GM19043 (cell line): ENCODE data around the gene SERTAD1.
"Not testable (repeated sequence)": the region's sequence is repeated elsewhere in the genome, so short reads cannot be mapped to it uniquely, and the experiment has no call there.

Experiments
- ATAC-seq: cut with Tn5 transposase; IDR thresholded peaks from one replicate; pipeline ENCODE4 v1.9.1; 2021; ENCODE audit warnings: low read depth; ENCODE audit not compliant: unreplicated experiment

Gene SERTAD1

DNA sequence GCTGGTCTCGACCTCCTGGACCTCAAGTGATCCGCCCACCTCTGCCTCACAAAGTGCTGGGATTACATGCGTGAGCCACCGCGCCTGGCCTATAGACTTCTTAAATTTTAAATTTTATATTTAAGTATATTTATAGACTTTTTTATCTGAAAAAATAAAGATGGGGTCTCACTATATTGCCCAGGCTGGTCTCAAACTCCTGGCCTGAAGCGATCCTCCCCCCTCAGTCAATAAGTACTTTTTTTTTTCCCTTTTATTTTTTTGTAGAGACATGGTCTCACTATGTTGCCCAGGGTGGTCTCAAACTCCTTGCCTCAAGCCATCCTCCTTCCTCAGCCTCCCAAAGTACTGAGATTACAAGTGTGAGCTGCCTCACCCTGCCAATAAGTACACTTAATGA lies 1.9 kb downstream of the SERTAD1 start:
- no peak for ATAC-seq

DNA sequence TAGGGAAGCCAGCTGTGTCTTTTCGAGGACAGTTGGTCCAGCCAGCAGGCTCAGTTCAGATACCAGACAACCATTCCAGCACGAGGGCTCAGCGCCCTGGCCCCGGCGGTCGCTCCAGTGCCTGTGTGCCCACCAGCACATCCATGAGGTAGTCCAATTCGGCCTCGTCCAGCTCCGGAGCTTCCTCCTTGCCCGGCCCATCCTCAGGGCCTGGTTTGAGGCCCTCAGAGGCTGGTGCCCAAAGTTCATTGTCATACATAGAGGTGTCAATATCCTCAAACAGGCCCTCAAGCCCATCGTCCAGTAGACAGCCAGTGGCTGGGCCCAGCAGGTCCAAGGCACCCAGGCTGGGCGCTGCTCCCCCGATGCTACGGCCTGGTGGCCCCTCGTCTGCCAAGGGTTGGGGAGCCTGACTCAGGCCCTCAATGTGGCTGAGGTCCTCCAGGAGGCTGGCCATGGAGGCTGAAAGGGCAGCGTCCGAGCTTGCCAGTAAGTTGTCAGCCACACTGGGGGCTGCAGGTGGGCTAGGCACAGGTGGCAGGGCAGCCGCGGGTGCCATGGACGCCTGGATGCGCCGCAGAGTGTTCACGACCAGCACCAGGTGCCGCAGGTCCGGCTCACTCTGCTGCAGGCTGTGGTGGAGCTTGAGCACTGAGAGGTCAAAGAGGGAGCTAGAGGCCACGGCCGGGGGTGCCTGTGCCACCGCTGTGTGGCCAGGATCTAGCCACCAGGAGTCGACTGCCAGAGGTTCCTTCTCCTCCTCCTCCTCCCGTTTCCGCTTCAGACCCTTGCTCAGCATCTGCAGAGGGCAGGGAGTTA lies 2.8 kb downstream of the SERTAD1 start:
- no peak for ATAC-seq

DNA sequence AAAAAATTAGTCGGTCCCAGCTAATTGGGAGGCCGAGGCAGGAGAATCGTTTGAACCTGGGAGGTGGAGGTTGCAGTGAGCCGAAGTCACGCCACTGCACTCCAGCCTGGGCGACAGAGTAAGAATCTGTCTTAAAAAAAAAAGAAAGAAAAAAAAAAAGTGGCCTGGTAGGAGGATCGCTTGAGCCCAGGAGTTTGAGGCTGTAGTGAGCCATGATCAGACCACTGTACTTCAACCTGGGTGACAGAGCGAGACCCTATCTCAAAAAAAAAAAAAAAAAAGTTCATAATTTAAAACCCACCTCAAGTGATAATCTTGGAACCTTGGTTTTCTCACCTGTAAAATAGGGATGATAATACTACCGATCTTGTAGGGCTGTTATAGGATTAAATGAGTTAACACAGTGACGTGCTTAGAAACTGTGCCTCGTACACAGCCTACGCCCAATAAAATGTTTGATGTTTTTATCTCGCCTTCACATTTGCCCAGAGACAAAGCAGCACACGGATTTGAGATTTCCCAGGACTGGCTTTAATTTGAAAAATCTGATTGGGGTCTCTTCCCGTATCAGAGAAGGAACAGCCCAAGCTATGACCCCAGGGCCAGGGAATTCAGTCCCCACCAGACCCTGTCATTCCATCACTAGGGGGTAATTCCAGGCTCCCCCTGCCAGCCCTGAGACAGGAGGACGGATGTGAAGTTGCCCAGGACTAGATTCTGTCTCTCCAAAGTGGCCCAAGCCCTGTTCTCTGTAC lies 3.6 kb downstream of the SERTAD1 start:
- no peak for ATAC-seq

DNA sequence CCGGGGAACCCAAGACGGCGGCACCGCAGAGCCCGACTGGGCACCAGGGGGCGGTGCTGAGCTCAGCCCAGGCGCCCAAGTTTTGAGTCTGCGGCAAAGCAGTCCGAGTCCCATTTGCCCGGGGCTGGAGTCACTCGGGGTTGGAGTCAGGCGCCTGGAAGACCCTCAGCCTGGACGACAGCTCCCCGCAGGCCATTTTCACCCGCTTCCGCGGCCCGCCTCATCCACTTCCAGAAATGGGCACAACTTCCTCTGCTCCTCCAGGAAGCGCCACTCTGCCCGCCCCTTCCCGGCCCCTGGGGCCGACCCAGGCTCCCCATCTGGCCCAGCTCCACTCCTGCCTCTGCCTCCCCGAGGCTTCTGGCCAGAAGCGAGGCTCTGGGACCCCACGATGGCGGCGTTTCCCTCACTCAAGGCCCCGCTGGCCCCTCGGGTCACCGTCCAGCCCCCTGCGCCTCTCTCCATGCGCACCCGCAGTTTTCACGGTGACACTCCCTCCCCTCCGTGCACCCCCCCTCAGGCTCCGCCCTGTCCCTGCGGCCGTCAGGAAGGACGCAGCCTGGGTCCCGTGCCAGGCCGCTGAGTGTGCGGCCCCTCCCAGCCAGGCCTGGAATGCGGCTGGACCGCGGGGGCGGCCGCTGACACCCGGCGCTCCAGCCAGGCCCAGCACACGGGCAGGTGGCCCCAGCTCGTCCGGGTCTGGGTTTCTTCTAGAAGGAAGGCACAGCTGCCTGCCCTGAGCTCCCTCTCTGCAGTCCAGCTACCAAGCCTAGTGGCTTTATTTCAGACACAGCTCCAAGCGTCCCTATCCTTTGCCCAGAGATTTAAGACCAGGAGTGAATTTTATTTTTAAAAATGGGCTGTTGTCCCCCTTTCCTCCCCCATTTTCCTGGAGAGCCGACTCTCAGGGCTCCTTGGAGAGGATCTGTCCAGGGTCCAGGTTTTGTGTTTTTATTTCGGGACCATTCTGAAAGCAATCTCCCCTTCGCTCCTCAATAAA lies 4.7 kb downstream of the SERTAD1 start:
- ATAC-seq = no peak

DNA sequence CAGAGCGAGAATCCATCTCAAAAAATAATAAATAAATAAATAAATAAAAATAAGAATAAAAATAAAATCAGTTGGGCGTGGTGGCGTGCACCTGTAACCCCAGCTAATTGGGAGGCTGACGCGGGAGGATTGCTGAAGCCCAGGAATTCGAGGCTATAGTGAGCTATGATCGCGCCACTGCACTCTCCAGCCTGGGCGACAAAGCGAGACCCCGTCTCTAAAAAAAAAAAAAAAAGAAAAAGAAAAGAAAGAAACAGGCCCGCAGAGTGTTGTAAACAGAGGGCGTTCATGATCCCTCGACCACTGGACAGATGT lies 5.4 kb downstream of the SERTAD1 start:
- no peak for ATAC-seq

DNA sequence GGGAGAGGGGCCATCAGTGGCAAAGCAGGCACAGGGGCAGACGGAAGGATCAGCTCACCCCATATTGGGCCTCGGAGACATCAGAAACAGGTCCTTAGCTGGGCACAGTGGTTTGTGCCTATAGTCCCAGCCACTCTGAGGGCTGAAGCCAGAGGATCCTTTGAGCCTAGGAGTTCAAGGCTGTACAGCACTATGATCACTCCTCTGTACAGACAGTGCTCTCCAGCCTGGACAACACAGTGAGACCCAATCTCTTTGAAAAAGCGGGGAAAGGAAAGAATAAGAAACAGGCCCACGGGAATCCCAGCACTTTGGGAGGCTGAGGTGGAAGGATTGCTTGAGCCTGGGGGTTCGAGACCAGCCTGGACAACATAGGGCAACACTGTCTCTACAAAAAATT lies 6.0 kb downstream of the SERTAD1 start:
- ATAC-seq = no peak

DNA sequence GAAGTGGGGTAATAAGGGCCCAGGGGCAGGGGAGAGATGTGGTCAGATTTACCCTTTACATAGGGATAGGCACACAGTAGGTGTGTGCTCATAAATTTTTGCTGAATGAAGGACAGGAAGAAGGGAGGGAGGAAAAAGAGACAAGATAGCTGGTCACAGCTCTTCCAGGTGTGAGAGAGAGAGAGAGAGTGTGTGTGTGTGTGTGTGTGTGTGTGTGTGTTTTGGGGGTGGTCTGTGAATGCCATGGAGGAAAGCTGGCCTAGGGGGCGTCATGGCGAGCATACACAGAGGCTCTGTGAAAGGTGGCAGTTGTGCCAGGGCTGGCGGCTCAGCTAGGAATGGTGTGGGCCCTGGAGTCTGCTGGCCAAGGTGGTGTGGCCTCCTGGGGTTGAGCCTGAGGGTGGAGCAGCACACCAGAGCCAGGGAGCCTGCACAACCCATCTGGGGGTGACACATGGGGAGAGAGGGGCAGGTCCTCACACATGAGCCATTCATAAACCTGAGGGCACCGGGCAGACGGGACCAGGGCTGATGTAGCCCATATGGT lies 6.7 kb downstream of the SERTAD1 start:
- no peak for ATAC-seq

DNA sequence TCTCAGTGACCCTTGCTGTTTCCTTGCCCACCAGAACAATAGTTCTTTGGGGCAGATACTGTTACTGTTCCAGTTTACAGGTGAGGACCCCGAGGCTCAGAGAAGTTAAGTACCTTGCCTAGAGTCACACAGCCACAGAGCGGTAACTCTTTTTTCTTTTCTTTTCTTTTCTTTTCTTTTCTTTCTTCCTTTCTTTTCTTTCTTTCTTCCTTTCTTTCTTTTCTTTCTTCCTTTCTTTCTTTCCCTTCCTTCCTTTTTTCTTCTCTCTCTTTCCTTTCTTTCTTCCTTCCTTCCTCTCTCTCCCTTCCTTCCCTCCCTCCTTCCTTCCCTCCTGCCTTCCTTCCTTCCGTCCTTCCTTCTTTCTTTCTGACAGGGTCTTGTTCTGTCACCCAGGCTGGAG lies 7.8 kb downstream of the SERTAD1 start:
- no peak for ATAC-seq

DNA sequence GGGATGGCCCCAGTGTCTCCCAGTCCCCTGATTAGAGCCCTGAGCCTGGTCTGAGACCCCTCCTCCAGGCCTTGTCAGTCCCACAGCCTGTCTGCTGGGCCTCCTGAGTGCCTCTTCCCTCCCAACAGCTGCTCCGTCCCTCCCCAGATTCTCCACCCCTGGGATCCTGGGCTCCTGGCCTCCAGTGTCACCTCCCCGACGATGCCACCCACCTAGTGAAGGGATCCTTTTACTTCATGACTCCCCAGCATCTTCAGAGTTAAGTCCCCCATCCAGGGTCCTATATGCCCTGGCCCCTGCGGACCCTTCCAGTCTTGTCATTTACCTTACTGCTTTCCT lies 8.2 kb downstream of the SERTAD1 start:
- ATAC-seq = no peak

DNA sequence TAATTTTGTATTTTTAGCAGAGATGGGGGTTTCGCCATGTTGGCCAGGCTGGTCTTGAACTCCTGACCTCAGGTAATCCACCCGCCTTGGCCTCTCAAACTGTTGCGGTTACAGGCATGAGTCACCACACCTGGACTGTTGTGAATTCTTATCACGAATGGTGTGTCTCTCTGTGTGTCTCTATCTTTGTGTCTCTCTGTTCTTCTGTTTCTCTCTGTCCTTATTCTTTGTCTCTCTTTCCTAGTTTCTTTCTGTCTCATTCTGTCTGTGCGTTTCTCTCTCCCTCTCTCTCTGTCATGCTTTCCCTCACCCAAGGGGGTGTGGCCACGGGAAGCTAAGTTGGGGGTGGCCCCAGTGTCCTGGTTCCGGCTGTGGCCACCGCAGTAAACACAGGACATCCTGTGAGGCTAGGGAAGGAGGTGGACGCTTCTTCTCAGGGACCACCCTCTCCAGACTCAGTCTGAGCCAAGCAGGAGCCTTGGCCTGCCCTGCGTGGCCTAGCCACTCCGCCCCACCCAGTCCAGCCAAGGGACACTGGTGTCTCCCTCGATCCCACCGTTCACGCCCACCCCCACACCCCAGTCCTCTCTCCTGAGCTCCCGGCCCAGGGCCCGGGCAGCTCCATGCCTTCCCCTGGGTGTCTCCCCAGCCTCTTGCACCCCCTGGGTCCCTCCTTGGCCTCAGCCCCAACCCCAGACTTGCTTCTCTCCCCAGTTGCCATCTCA lies 8.7 kb downstream of the SERTAD1 start:
- no peak for ATAC-seq

DNA sequence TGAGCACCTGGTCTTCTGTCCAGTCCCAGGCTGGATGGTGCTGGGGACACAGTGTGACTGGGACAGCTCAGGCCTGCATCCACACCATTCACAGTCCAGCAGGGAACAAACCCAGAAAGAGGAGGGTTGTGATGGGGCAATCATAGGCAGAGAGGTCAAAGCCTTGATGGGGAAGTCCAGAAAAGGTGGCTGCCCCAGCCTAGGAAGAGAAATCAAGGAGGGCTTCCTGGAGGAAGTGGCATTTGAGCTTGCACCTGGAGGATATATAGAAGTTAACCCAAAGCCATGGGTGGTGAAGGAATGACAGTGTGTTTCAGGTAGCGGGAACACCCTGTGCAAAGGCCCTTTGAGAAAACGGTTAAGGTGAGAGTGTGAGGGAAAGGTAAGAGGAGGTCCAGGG lies 10.0 kb downstream of the SERTAD1 start:
- ATAC-seq = no peak

DNA sequence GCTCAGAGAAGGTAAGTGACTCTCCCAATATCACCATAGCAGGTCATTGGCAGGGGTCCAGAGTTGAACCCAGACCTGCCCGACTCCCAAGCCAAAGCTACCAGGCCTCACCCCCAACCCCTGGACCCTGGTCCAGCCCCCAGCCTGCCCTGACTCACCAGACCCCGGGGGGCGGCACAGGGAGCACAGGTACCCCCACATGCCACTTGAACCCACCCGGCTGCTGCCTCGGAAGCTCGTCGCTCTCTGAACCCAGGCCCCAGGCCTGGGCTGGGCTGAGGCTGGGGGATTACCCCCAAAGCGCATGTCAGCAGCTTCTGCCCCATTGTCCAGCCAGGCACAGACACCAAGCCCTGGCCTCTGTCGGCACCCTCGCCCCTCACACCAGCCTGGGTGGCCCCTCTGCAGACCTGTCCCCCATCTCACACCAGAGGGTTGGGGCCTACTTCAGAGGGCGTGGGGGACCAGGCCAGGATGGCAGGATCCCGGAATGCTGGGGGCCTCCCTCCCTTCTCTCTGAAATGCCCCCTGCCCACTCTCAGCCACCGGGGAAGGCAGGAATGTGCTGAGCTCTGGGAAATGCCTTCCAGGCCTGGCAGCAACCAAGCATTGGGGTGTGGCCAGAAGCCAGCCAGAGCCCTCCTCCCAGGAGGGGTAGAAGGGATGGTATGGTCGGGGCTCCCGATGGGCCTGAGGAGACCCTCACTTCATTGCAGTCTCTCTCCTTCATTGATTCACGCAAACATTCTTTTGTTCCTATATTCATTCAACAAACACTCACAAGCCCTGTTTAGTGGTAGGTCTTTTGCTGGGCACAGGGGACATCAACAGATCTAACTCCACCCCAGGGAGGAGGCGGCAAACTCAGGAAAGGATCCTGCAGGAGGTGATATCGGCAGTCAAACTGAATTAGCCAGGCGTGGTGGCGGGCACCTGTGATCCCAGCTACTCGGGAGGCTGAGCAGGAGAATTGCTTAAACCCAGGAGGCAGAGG lies 11.0 kb downstream of the SERTAD1 start:
- ATAC-seq = no peak

DNA sequence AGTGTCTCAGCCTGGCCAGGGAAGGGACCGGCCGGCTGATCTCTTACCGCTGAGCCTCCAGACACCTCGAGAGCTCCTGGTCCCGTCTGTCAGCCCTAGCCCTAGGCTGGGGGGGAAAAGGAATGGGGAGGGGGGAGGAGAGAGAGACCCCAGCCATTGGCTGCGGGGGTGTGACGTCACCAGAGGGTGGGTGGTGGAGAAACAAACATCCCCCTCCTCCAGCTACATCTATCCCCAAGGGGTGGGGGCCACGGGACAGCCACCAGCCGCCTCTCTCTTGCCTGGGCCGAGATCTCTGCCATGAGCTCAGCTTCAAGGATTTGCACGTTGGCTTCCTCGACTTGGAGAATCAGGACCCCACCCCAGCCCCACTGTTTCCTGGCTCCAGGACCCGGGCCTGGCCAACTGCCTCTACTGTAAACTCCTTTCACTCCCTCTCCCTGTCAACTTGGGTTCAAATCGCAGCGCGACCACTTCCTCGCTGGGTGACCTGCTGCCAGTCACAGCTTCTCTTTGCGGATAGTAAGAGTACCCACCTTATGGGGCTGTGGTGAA lies 12.4 kb downstream of the SERTAD1 start, which contains the start of gene PRX:
PRX (minus strand) TSS at position 88 of the 555 bp plus-strand sequence. CDS start 5,446 bp downstream, outside the sequence.
- ATAC-seq = no peak

DNA sequence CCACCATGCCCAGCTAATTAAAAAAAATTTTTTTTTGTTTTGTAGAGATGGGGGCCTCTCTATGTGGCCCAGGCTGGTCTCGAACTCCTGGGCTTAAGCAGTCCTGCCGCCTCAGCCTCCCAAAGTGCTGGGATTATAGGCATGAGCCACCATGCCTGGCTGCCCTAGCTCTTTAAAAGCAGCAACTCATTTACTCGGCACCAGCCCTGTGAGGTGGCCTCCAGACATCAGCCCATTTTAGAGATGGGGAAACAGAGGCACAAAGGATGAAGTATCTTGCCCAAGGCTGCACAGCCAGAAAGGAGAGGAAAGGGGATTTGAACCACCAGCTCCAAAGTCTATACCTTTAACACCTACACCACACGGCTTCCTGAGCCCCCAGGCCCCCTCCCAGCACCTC lies 12.9 kb downstream of the SERTAD1 start:
- no peak for ATAC-seq

DNA sequence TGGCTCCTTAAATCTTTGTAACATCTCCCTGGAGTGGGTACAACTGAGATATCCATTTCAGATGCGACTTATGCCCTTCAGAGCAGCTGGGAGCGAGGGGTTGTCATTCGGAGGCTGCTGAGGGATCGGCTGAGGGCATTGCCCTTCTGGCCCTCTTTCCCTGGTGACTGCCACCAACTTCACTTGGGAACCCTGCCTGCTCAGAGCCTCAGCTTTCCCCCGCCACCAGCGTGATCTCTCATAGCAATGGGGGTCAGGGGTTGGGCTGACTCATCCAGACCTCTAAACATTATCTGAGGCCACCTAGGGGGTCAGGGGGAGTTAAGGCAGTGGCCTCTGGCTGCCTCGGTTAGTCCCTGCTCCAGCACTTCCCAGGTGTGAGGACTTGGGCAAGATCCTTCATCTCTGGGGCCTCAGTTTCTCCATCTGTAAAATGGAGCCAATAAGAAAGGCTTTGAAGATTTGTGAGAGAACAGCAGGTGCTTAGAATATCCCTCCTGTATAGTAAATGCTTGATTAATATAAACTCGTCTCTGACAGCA lies 13.8 kb downstream of the SERTAD1 start:
- no peak for ATAC-seq

DNA sequence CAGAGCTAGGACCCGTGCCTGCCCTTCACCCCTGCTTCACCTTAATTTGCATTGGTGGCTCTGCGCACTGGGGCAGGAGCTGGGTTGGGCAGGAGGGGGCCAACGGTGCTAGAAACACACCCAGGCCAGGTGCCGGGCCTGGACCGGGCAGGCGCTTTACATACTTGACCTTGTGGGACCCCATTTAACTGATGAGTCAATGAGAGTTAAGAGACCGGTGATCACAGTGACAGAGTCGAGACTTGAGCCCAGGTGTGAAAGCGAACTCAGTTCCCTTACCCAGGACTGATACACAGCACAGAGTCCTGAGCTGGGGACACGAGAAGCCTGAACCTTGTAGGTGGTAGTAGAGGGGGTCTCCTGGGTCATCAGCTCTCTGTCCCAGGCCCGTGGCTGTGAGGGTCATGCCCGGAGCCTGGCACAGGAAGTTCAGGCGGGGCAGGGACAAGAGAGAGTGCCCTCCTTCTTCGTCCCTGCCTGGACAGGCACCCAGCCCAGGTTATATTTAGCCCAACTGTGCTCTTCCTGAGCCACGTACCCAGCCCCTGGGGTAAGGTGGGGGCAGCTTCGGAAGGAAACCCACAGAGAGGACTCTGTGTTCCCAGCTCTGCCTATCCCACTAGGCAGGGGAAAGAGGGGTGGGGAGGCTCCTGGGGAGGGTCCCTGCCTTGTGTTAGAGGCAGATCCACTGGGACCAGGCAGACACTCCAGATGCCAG lies 14.5 kb downstream of the SERTAD1 start:
- ATAC-seq = no peak

DNA sequence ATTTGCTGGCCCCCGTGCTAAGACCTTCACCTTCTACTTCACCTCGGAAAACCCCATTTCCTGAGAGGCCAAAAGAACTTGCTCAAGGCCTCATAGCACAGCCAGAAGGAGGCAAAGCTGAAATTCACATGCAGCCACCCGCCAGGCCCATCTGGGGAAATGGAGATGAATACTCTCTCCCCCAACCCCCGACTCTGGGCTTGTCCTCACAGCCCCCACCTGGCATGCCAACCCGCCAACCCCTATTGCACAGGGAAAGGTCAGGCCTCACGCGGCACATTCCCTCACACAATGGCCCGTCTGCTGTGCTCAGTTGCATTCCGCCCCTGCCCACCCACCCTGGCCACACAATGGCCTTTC lies 15.8 kb downstream of the SERTAD1 start:
- ATAC-seq = no peak

DNA sequence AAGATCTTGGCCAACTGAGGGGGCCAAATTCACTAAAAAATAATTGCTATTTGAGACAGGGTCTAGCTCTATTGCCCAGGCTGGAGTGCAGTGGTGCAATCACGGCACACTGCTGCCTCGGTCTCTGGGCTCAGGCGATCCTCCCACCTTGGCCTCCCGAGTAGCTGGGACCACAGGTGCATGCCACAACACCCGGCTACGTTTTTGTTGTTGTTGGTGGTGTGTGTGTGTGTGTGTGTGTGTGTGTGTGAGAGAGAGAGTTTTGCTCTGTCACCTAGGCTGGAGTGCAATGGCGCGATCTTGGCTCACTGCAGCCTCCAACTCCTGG lies 17.2 kb downstream of the SERTAD1 start:
- ATAC-seq = not testable (repeated sequence)
